ENCODE results near the gene PDCD4. TPM values are rescaled to one million over a fixed set of nuclear protein-coding genes. Genes with fewer than 3 reads are reported as not detected.

PDCD4 gene
- total RNA-seq, 1 experiment from 2014 or later: 63.0 TPM

- H3K9ac ChIP-seq (ENCODE audit: low read length): no peak overlapping the region
- RAD21 ChIA-PET (ENCODE audit: low non-redundant PET in 1 of 2, low total read pairs in 2 of 2, uncharacterized antibody in 2 of 2, unreplicated experiment in 2 of 2): no interaction called here
- H3K27me3 ChIP-seq (ENCODE audit: insufficient read depth, low read length): no peaks in the 10 kb centered on the region
- no peak for ATAC-seq
- peak overlapping the region; percentile 55 for H2AFZ ChIP-seq (ENCODE audit: low read depth, low read length, poor library complexity, severe bottlenecking)
- H3K4me2 ChIP-seq (ENCODE audit: low read length): no peak overlapping the region
- H3K79me2 ChIP-seq (ENCODE audit: insufficient read depth, low read length): no peaks in the 10 kb centered on the region
- no peak overlapping the region for H3K27ac ChIP-seq (ENCODE audit: low read depth, low read length)
- no peaks in the 10 kb centered on the region for H4K20me1 ChIP-seq (ENCODE audit: insufficient read depth)
- BruUV-seq (replicated peaks): no TSS peak
- peaks cover 7 to 13% of the 10 kb centered on the region in 2 experiments for H3K4me1 ChIP-seq (ENCODE audit: control insufficient read depth in 1 of 2, insufficient read depth in 2 of 2, low read length in 2 of 2)
- TF ChIP-seq ZFX (IDR thresholded peaks at IDR 0.05) (peak; percentile 21; the same call in 1 of the 2 replicates), JUND (IDR thresholded peaks at IDR 0.05) (no peak), ZBTB33 (IDR thresholded peaks at IDR 0.05; ENCODE audit: extremely low read depth, insufficient replicate concordance, low read length) (no peak), ATF3 (IDR thresholded peaks at IDR 0.05) (no peak), RAD21 (IDR thresholded peaks at IDR 0.05; ENCODE audit: low read depth) (no peak)
- CTCF ChIA-PET: interaction anchor here (1.2 kb wide), 1 partner anchor 114 kb away, joined by 3 read pairs; no protein-coding TSS in a partner anchor
- no peak for DNase-seq (ENCODE audit: low read depth, low spot score)
- no peaks in the 10 kb centered on the region for H3K9me3 ChIP-seq (ENCODE audit: control insufficient read depth in 1 of 2, insufficient read depth in 1 of 2, low read depth in 1 of 2, low read length in 2 of 2)
- no peaks in the 10 kb centered on the region for H3K9me2 ChIP-seq (ENCODE audit: insufficient read depth)
- POLR2A ChIA-PET: interaction anchor here (0.9 kb wide), 1 partner anchor 8 kb away, joined by 3 read pairs; no protein-coding TSS in a partner anchor
- no peaks in the 10 kb centered on the region for H3K36me3 ChIP-seq (ENCODE audit: control insufficient read depth in 1 of 2, insufficient read depth in 2 of 2, low read length in 2 of 2)
- no peak overlapping the region for H3K4me3 ChIP-seq (replicated peaks in 1 of 2; ENCODE audit: low read depth in 1 of 2, low read length in 2 of 2)
- intact Hi-C loops (cut with micrococcal nuclease): no loop called here
These were observed 11.0 kb upstream of the PDCD4 start for GRCh38 chr10:110860576-110861241.

DNA sequence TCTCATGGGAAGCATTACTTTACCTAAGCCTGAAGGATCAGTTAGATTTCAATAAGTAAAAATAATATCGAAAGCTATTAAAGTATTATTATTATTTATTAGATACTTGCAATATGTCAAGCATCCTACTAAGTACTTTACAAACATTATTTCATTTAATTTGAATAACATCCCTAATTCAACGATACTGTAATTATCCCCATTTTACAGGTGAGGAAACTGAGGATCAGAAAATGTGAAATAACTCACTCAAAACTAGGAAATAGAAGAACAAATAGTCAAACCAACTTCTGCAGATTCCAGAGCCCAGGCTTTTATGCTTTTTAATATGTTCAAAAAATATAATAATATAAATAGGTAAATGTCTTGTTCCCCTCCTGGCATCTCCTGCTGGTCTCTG lies 10.3 kb upstream of the PDCD4 start:
- Histone ChIP-seq H3K4me1 (ENCODE audit: control insufficient read depth in 1 of 2, insufficient read depth in 2 of 2, low read length in 2 of 2) (peaks cover 11 to 20% of the 10 kb centered on the region in 2 experiments), H4K20me1 (ENCODE audit: insufficient read depth) (no peaks in the 10 kb centered on the region), H3K9me2 (ENCODE audit: insufficient read depth) (no peaks in the 10 kb centered on the region), H3K4me3 (replicated peaks in 1 of 2; ENCODE audit: low read depth in 1 of 2, low read length in 2 of 2) (no peak overlapping the region), H3K4me2 (ENCODE audit: low read length) (no peak overlapping the region), H3K27ac (ENCODE audit: low read depth, low read length) (no peak overlapping the region), H2AFZ (ENCODE audit: low read depth, low read length, poor library complexity, severe bottlenecking) (no peak overlapping the region), H3K36me3 (ENCODE audit: control insufficient read depth in 1 of 2, insufficient read depth in 2 of 2, low read length in 2 of 2) (no peaks in the 10 kb centered on the region), H3K27me3 (ENCODE audit: insufficient read depth, low read length) (no peaks in the 10 kb centered on the region), H3K79me2 (ENCODE audit: insufficient read depth, low read length) (no peaks in the 10 kb centered on the region), H3K9me3 (ENCODE audit: control insufficient read depth in 1 of 2, insufficient read depth in 1 of 2, low read depth in 1 of 2, low read length in 2 of 2) (no peaks in the 10 kb centered on the region), H3K9ac (ENCODE audit: low read length) (no peak overlapping the region)
- CTCF ChIA-PET: interaction anchor here (1.2 kb wide), 1 partner anchor 115 kb away, joined by 3 read pairs; no protein-coding TSS in a partner anchor
- DNase-seq (ENCODE audit: low read depth, low spot score) (no peak), ATAC-seq (no peak)
- POLR2A ChIA-PET: no interaction called here
- RAD21 ChIA-PET (ENCODE audit: low non-redundant PET in 1 of 2, low total read pairs in 2 of 2, uncharacterized antibody in 2 of 2, unreplicated experiment in 2 of 2): no interaction called here
- TF ChIP-seq ATF3 (IDR thresholded peaks at IDR 0.05): no peak
- 0 out of 2 replicates have a peak, but pooled peaks have one; percentile 15 for TF ChIP-seq ELF1 (IDR thresholded peaks at IDR 0.05; ENCODE audit: borderline replicate concordance, low read depth)
- BruUV-seq (replicated peaks): no TSS peak
- intact Hi-C loops (cut with micrococcal nuclease): no loop called here

Measured in HCT116 (cell line).